Activated T-cell treated with anti-CD3 and anti-CD28 coated beads for 1 hour (primary cell): ENCODE results near the gene VEGFA.
A peak's percentile ranks its signal among the peaks of the same experiment; 100 is the strongest.

Experiments
- DNase-seq: peaks from one replicate; pipeline ENCODE4 v3.0.0-alpha.2; 2020; ENCODE audit warnings: low read depth

Gene VEGFA

GRCh38 chr6:43759136-43759906 is 10.7 kb upstream of the VEGFA start:
- no peak for DNase-seq

- DNase-seq, result no peak
Observed at GRCh38 chr6:43759907-43760206, 10.2 kb upstream of the VEGFA start.

GRCh38 chr6:43760210-43761168 is 9.5 kb upstream of the VEGFA start:
- DNase-seq, result no peak

DNA sequence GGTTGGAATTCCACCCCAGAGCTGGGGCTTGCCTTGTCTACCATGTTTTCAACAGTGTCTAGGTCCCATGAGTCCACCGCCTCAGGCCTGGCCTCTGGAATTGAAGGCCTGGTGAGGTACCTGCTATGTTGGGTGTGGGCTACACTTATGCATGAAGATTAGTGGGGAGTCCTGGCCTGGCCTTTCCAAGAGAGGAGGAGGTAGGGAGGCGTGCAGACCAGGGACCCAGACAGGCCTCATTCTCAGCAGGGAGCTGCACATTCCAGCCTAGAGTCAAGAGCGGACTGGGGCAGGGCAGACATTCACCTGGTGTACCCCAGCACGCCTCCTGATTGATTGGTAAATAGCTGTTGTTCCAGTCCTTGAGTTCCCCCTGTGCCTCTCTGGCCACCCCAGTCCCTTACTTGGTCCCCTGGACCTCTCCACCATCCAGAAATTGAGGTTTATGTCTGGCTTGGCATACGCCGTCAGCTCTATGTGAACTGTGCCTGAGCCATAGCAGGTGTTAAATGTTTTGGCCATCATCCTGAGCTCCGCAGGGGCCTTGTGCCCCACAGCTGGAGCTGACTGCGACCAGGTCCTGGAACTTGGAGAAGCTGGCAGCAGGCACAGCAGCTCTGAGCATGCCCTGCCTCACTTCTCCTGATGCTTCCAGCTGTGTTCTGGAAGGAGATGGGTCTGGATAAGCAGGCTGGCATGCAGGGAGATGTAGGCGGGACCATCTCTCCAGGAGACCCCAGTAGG is 8.2 kb upstream of the VEGFA start:
- no peak for DNase-seq

DNA sequence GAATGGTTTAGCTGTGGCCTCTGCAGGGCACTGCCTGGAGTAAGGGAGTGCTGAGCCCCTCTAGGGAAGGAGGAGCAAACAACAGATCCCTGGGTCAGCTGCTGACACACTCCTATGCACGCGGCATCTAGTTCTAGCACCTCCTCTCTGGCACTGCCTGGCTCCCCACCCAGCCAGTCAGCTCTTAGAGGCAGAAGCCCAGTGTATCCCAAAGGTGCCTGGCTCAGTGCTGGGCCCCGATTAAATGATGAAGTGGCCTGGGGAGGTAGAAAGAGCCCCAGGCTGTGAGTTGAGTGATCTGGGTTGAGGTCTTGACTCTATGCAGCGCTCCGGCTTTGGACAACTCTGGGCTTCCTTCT is 7.6 kb upstream of the VEGFA start:
- no peak for DNase-seq

GRCh38 chr6:43762966-43763695 is 6.9 kb upstream of the VEGFA start:
- no peak for DNase-seq

DNA sequence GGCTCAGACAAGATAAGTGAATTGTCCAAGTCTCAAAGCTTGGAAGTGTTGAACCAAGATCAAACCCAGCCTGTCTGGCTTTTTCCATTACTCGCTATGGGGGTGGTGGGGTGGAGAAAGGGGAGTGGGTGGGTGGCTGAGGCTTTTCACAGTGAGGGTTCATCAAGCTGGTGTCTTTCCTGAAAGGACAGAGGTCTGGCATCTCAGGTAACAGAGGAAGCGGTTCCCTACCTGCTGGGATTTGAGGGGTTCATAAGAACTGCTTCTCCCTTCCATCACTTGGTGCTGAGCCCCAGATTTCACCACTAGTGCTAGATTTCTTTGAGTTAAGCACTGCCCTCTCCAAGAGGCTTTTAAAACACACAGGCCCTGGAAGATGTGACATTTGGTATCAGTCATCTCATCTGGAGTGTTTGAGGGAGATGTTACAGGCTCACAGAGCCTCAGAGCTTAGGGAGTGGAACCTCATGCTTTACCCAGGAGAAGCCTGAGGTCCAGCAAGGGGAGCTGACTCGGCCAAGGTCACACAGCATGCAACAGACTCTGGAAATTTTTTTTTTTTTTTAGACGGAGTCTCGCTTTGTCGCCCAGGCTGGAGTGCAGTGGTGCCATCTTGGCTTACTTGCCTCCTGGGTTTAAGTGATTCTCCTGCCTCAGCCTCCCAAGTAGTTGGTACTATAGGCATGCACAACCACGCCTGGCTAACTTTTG is 6.0 kb upstream of the VEGFA start:
- DNase-seq, result no peak

GRCh38 chr6:43764772-43765171 is 5.2 kb upstream of the VEGFA start:
- DNase-seq, result no peak

GRCh38 chr6:43765776-43766499 is 4.1 kb upstream of the VEGFA start:
- no peak for DNase-seq

GRCh38 chr6:43766500-43766853 is 3.5 kb upstream of the VEGFA start:
- no peak for DNase-seq

- no peak for DNase-seq
Observed at GRCh38 chr6:43766964-43767461, 3.0 kb upstream of the VEGFA start.

- DNase-seq, result no peak
Observed at GRCh38 chr6:43767553-43768505, 2.2 kb upstream of the VEGFA start.

DNA sequence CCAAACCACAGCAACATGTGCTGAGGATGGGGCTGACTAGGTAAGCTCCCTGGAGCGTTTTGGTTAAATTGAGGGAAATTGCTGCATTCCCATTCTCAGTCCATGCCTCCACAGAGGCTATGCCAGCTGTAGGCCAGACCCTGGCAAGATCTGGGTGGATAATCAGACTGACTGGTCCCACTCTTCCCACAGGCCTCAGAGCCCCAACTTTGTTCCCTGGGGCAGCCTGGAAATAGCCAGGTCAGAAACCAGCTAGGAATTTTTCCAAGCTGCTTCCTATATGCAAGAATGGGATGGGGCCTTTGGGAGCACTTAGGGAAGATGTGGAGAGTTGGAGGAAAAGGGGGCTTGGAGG is 1.5 kb upstream of the VEGFA start:
- DNase-seq, result no peak

- DNase-seq, result no peak
Observed at GRCh38 chr6:43768983-43769525, 957 bp upstream of the VEGFA start.

DNA sequence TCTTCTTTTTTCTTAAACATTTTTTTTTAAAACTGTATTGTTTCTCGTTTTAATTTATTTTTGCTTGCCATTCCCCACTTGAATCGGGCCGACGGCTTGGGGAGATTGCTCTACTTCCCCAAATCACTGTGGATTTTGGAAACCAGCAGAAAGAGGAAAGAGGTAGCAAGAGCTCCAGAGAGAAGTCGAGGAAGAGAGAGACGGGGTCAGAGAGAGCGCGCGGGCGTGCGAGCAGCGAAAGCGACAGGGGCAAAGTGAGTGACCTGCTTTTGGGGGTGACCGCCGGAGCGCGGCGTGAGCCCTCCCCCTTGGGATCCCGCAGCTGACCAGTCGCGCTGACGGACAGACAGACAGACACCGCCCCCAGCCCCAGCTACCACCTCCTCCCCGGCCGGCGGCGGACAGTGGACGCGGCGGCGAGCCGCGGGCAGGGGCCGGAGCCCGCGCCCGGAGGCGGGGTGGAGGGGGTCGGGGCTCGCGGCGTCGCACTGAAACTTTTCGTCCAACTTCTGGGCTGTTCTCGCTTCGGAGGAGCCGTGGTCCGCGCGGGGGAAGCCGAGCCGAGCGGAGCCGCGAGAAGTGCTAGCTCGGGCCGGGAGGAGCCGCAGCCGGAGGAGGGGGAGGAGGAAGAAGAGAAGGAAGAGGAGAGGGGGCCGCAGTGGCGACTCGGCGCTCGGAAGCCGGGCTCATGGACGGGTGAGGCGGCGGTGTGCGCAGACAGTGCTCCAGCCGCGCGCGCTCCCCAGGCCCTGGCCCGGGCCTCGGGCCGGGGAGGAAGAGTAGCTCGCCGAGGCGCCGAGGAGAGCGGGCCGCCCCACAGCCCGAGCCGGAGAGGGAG is 580 bp downstream of the VEGFA start:
- no peak for DNase-seq

- DNase-seq, result peak; percentile 22
Observed at GRCh38 chr6:43771210-43771857, 1.3 kb downstream of the VEGFA start.

GRCh38 chr6:43771858-43772680 is 2.1 kb downstream of the VEGFA start:
- DNase-seq, result no peak
